GM18508 (cell line): Measurements from ENCODE around the gene FMO1.
A peak's percentile ranks its signal among the peaks of the same experiment; 100 is the strongest.
"Not testable (repeated sequence)": the region's sequence is repeated elsewhere in the genome, so short reads cannot be mapped to it uniquely, and the experiment has no call there.

Experiments
- ATAC-seq: cut with Tn5 transposase; IDR thresholded peaks from one replicate; pipeline ENCODE4 v1.9.1; 2021; ENCODE audit warnings: moderate number of reproducible peaks; ENCODE audit not compliant: insufficient read depth, unreplicated experiment

Gene FMO1

DNA sequence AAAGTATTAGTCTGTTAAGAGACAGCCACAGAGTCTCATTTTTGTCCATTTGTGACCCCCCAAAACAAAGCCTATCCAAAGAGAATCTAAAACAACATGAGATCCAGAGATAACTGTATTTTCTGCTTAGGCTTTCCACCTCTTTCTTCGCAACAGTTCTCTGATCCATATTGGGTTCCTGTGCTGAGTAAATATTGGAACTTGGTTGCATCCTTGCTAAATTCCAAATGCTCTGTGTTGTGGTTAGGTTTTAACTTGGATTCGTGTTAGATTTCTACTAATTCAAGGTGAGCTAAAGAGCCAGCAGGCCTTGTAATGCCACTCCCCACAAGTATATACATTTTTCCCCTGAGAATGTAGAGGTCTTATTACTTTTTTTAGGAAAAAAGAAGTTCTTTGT, 29.2 kb downstream of the FMO1 start:
- ATAC-seq = no peak

GRCh38 chr1:171279234-171279633, 30.9 kb downstream of the FMO1 start:
- no peak for ATAC-seq

DNA sequence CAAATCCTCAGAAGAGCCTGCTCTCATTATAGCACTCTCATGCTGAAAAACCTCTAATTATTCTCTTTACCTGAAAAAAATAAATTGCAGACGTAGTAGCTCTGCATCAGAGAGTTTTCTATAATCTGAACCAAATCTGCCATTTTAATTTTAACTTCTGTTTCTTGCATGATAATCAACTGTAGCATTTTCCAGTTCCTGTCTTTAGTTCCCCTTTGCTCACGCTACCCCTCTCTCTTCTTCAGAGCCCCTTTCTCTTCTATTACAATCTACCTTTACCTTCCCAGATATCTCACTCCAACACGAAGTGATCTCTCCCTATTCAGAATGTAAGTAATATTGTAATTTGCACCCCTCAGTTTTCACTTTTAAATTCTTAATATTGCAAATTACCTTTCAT, 31.4 kb downstream of the FMO1 start:
- ATAC-seq = no peak

GRCh38 chr1:171280599-171280998, 32.3 kb downstream of the FMO1 start:
- no peak for ATAC-seq

- ATAC-seq = no peak
Measured at GRCh38 chr1:171286032-171286705, 37.9 kb downstream of the FMO1 start.

GRCh38 chr1:171290621-171291020, 42.3 kb downstream of the FMO1 start:
- ATAC-seq = no peak

- no peak for ATAC-seq
Measured at GRCh38 chr1:171292799-171293198, 44.5 kb downstream of the FMO1 start.

DNA sequence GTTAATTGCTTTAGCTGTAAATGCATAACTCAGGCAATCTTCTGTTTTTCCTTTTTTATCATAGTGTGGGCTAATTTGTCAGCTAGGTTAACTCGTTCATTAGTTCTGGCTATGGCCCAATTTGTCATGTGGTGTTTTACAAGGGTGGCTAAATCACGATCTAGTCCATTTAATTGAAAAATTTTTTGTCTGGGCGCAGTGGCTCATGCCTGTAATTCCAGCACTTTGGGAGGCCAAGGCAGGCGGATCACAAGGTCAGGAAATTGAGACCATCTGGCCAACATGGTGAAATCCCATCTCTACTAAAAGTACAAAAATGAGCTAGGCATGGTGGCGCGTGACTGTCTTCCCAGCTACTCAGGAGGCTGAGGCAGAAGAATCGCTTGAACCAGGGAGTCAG, 47.1 kb downstream of the FMO1 start:
- ATAC-seq = not testable (repeated sequence)

DNA sequence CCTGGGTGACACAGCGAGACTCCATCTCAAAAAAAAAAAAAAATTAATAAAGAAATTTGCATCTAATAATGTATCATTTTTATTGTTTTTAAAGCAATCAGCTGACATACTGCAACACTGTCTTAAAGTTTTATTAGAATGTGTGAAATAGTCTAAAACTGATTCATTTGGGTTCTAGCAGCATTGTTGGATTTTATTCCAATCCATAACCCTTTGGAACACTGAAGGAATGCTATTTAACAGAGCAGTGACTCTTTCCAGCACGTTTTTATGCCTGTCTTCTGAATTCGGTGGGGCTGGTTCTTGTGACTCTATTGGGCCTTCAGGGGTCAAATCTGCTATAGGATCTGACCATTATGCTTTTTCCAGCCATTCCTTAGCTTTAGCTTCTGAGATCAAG, 47.5 kb downstream of the FMO1 start:
- no peak for ATAC-seq

- ATAC-seq = no peak
Measured at GRCh38 chr1:171296897-171297296, 48.6 kb downstream of the FMO1 start.

GRCh38 chr1:171298696-171299095, 50.4 kb downstream of the FMO1 start:
- ATAC-seq = no peak

- ATAC-seq = no peak
Measured at GRCh38 chr1:171299342-171299741, 51.0 kb downstream of the FMO1 start.

DNA sequence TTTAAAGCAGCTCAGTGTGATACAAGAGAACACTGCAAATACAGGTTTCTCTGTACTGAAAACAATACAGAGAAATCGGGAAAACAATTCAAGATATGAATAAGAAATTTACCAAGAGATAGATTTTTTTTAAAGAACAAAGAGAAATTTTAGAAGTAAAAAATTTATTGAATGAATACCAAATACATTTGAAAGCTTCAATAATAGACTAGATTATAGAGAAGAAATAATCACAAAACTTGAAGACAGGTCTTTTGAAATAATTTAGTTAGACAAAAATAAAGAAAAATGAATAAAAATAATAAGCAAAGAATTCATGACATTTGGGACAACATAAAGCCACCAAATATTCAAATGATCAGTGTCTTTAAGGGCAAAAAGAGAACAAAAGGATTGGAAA, 52.1 kb downstream of the FMO1 start:
- ATAC-seq = no peak

DNA sequence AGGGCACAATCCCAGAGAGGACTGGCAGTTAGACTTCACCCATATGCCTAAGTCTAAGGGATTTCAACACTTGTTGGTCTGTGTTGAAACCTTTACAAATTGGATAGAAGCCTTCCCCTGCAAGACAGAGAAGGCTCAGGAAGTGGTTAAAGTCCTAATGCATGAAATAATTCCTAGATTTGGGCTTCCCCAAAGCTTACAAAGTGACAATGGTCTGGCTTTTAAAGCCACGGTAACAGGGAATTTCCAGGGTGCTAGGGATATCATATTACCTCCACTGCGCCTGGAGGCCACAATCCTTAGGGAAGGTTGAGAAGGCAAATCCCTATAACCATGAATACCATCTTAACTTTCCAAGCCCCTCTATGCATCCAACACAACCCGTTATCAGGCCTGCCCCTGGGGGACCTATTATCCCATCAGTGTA, 62.4 kb downstream of the FMO1 start:
- ATAC-seq = no peak

GRCh38 chr1:171311771-171312558, 63.7 kb downstream of the FMO1 start:
- ATAC-seq = no peak

DNA sequence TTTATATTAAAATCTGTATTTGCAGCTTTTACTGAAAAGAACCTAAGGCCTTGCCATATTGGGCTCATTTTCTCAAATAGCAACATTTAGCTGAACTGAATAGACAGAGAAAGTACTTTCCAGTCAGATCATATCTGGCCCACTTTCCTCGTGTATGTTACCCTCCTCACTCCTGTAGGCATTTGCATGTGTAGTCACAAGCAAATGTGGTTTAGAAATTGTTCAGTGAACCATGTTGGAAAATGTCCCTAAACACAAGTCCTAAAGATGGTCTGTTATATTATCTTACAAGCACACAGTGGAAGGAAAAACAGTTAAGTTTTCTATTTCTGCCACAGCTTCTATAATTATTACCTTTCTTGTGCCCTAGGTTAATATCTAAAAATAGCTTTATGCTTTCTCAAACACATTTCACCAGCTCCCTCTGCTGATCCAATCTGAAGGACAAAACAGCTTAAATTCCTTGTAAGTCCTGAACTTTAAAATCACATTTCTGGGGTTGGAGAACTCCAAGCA, 65.1 kb downstream of the FMO1 start:
- peak; percentile 54 for ATAC-seq

DNA sequence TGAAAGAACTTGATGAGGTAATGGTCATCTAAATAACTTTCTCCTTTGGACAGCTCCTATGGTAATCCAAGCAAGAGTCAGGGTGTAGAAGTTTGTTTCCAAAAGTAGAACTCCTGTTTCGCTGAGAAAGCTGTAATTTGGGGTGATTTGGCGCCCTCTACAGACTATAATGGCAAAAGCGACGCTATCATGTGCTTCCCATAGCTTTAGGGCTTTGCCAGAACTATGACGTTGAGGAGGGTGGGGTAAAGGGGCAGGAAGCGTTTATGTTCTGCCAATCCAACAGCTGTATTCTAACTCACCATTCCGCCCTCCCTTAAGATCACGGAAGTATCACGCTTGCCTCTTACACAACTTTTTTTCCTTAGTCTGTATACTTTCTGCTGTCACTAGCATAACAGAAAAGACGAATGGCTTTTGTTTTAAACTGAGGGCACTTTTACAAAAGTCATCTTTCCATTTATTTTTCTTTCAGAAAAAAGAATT, 65.6 kb downstream of the FMO1 start, which contains the start of gene FMO4:
Gene FMO4 (plus strand): TSS at position 349 of the 486 bp plus-strand sequence. CDS start 5,643 bp downstream, outside the sequence.
- ATAC-seq = peak; percentile 98

- ATAC-seq = no peak
Measured at GRCh38 chr1:171329251-171329650, 81.0 kb downstream of the FMO1 start.

- ATAC-seq = no peak
Measured at GRCh38 chr1:171334024-171334640, 85.8 kb downstream of the FMO1 start.
